Left renal pelvis (tissue), 4 donors: ENCODE data around the gene PSMC3IP. TPM values are rescaled to one million over a fixed set of nuclear protein-coding genes. Genes with fewer than 3 reads are reported as not detected.

Experiments used
- DNase-seq, 4 donors: peaks; one replicate each; pipeline ENCODE4 v3.0.0-alpha.2; 2013; ENCODE audit warnings: low read depth in 4 of 4, low spot score in 3 of 4
- polyA plus RNA-seq, 4 donors: library from polyadenylated mRNA; unstranded; fragments of 120-200 nt; gene quantifications; one replicate each; pipeline ENCODE4 v1.2.1, GENCODE V29; 2013; ENCODE audit not compliant: insufficient read length in 4 of 4

PSMC3IP gene
- polyA plus RNA-seq, 4 donors = 14.3 to 21.8 (median 18.6) TPM

DNA sequence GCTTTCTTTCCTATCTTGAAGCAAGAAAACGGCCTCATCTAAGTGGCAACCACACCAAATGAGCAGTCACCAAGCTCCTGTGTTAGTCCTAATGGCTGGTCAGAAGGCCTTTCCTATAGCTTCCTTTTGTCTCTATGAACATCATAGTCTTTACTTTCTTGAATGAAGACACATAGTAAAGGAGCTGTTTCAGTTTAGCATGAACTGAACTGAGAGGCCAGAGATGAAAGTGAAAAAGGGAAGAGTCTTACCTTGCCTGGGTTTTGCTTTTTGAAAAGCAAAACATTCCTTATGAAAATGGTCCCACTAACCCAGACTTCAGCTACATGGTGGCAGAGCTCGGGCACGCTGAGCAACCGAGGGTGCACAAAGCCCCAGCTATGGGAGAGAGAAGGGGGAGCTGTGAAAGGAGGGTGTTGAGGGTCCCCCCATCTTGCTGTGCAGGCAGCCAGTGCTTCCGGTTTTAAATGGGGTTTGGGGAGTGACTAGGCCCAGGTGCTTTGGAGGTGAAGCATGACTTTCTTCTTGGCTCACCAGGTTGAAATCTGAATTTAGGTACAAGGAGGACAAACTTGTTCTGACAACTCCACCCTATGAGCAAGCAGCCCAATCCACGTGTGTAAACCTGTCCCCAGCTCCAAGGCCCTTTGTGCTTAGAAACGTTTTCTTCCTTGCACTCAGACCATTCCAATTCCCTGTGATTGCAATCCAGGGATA, 9.1 kb upstream of the PSMC3IP start:
- DNase-seq = no peak

DNA sequence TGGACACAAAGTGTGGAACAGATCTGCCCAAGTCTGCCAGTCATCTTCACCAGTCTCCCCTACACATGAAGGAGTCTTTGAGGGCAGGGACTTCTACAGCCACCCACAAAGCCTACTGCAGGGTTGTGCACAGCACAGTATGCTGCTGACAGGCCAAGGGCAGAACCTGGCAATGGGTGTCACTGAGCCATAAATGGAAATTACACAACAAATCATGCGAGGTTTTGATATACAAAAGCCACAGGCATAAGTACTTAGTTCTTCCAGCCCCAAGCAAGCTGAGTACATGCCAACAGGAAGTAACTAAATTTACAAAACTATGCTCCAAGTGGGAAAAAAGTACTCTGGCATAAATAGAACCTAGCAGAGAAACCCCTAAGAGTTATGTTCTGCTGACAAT, 7.8 kb upstream of the PSMC3IP start:
- DNase-seq = no peak

DNA sequence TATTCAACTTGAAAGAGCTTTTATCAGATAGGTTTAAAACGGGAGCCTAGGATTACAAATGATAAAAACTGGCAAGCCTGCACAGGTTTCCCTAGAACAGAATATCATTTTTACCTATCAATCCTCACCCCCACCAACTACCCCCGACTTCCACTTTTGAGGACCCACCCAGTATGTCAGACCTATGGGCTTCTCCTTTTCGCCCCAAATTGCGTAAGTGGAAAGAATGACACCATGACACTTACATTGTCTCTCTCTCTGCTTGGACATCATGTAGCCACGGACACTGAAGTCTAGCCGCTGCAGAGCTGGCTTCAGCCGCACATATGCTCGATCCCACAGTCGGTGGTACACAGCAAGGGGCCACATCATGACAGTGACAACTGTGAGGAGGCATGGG, 7.4 kb upstream of the PSMC3IP start:
- DNase-seq = no peak

DNA sequence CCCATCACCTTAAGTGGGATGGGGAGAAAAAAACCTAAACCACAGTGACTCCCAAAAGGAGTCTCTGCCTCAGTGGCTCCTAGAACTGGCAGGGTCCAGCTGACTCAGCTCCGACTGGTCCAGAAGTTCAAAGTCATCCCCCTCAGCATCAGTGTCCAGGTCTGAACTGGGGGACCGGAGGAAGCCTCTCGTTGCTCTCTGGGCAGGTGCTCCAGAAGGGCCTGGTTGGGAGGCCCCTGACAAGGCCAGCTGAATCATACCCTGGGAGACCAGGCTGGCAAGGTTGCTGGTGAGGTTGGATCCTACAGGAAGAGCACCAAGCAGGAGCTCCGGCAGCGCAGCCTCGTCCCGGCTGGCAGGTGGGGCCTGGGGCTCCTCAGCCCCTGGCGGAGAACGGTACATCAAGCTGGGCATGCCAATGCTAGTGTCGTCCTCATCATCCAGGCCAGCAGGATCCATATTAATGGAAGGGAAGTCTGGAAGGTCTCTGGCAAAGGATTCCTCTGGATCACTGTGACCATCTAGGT, 4.3 kb upstream of the PSMC3IP start:
- DNase-seq = no peak

DNA sequence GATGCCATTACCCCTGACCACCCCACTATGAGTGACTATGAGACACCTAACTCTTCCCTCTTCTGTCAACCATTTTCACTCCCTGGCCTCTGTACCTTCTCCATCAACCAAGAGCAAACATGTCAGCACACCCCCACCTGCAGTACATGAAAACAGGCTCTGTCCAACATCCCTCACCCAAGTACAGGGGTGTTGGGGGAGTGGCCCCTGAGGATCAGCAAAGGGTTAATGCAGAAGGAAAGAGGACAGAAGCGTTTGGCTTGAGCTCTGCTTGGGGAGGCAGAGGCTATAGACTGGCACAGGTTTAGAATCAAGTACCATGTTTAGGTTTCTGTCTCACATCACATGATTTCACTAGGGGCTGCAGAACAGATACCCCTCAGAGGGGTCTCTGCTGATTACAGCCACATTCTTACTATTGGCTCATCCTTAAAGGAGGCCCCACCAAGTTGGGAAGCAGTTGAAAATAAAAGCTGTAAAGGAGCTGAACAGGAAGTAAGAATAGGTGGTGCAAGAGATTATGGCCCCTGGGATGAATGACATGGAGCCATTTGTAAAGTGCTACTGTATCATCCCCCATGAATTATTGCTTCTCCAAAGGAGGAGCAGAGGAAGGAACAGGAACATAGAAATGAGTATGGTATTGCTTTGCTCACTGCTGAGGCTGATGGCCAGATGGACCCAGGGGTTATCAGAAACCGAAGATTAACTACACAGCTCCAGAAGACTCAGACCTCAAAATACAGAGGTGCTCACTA, 2.4 kb upstream of the PSMC3IP start:
- no peak for DNase-seq

DNA sequence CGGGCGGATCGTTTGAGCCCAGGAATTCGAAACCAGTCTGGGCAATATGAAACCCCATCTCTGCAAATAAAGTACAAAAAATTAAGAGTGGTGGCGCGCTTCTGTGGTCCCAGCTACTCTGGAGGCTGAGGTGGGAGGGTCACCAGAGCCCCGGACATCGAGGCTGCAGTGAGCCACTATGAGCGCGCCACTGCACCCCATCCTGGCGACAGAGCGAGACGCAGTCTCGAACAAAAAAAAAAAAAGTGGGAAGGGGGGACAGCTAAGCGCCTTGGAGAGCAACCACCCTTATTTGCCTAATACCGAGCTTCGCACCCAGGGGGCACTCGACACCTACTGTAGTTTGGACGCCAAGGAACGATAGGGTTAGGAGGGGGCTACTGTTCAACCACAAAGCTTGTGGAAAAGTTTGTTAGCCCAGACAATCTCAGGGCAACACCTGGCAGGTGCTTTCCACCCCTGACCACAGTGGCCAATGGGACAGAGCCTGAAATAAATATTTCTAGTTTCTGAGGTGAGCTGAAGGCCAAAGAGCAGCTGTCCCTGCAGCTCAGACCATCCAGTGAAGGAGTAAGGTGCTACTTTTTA, 847 bp upstream of the PSMC3IP start:
- DNase-seq = peak in 2 of 4 donors; percentile 68 to 73

DNA sequence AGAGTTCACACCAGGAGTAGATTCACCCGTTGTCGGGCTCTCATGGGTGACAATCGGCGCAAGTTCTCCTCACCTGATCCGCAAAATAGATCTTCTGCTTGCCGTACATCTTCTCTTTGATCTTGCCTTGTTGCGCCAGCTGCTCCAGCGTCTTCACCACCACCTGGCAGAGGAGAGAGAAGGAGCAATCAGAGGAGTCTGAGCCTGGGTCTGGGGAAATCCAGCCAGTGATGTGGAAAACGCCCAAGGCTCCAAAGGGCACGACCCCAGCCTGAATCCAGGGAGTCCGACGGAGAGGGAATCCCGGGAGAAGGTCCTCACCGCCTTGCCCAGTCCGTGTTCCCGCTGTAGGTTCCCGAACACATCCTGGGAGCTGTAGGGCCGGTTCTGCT, 393 bp downstream of the PSMC3IP start:
- DNase-seq = no peak

DNA sequence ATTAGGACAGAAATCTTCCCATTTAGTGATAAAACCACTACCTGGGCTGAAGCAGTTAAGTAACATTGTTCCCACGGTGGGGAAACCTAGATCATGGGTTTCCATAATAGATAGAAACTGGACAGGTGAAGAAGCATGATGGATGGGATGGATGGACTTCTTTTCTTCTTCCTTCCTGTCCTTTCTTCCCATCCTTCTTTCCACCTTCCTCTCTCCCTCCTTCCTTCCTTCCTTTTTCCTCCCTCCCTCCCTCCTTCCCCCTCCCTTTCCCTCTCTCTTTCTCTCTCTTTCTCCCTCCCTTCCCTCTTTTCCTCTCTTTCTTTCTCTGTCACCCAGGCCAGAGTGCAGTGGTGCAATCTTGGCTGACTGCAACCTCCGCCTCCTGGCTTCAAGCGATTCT, 3.1 kb downstream of the PSMC3IP start:
- DNase-seq = no peak

DNA sequence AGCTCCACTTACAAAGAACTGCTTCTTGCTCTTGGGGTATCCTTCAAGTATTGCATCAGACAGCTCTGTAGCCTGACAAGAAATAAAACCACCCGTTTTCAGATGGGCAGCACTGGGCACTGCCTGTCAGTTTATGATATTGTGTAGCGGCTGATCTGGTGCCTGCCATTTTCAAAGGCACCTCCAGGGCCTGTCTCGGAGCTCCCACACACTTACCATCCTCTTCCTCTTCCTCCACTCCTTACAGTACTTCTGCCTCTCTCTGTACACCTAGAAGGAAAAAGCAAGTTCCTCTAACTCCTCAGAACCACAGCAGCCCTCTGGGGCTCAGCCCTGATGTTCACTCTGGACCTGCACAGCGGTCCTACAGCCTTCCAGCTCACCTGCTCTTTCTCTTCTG, 4.4 kb downstream of the PSMC3IP start:
- no peak for DNase-seq

DNA sequence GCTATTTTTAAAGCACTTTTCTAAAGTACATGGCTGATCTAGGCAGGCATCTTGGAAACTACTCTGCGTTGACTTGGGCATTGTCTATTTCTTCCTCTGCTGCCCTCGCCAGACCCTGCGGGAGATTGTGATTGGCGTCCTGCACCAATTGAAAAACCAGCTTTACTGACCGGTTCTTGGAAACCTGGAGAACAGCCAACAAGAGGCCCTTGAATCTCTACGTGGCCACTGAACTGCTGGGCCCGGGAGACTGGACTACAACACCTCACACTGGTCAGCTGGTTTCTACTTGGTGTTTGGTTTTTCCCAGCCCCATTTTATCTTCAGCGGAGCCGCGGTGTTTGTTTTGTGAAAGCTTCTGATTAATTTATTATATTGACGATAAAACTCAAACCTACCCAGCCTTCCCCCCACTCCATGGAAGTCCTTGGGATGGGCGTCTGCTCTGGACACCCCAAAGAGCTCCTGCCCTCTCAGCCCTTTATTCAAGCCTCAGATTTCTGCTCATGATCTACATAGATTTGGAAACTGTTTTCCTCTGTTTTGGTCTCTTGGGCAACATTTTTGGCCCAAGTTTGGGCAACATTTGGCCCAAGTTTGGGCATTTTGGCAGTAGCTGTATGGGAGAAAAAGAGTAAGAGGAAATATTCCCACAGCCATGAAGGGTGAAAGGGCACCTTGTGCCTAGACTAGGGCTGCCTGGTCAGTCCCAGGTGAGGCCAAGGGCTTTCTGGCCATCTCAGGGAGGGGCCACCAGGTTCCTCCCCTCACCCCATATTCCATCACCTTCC, 5.9 kb downstream of the PSMC3IP start:
- no peak for DNase-seq

DNA sequence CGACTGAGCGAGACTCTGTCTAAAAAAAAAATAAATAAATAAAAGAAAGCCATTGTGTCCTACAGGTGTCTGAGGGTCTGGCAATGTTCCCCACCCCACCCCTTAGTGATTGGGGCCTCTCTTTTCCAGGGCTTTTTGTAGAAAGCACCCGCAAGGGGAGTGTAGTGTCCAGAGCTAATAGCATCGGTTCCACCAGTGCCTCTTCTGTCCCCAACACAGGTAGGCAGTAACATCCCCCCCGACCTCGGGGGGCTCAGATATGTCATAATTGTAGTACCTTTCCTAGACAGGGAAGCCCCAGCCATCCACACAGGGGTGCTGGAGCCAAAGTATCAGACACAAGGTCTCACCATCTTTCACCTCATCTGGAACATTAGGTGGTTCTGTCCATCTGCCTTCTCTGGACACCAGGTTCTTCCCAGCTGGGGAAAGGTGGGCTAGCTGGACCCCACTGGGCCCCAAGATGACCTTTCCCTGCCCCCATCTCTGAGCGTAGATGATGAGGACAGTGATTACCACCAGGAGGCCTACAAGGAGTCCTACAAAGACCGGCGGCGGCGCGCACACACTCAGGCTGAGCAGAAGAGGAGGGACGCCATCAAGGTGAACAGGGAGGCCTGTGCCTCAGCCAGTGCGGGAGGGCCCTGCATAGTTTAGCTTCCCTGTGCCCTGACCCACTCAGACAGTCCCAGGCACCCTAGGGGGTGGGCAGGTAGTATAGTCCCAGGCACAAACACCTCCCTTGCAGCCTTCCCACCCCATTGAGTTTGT, 9.0 kb downstream of the PSMC3IP start:
- no peak for DNase-seq

DNA sequence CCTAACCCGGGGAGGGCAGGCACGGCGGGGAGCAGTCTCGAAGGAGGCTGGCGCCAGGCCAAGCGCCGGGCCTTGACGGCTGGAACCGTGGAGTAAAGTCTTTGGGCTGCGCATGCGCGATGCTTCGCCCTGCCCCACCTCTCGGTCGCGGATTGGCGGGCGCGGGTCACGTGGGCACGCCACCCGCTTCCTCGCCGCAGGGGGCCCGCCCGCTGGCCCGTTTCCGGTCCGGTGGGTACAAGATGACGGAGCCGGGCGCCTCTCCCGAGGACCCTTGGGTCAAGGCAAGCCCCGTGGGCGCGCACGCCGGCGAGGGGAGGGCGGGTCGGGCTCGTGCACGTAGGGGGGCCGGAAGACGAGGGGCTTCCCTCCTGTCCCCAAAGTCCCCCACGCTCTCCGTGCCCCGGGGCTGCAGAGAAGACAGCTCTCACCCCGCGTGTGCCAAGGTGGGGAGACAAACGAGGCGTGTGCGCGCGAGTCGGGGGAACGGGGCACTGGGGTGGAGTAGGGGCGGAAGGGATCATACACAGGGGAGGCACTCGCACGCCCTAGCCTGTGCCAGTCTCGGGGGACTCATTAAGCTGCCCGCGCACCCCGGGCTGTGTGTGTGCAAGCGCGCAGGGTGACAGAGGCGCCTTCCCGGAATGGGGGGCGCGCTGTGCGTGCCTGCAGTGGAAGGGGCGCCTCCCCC, 10.5 kb downstream of the PSMC3IP start, which contains the start of gene MLX:
Gene MLX (plus strand): TSS at position 218 of the 691 bp plus-strand sequence. CDS start 25 bp downstream, at position 243.
- peak in 3 of 4 donors; percentile 73 to 79 (median 76) for DNase-seq

DNA sequence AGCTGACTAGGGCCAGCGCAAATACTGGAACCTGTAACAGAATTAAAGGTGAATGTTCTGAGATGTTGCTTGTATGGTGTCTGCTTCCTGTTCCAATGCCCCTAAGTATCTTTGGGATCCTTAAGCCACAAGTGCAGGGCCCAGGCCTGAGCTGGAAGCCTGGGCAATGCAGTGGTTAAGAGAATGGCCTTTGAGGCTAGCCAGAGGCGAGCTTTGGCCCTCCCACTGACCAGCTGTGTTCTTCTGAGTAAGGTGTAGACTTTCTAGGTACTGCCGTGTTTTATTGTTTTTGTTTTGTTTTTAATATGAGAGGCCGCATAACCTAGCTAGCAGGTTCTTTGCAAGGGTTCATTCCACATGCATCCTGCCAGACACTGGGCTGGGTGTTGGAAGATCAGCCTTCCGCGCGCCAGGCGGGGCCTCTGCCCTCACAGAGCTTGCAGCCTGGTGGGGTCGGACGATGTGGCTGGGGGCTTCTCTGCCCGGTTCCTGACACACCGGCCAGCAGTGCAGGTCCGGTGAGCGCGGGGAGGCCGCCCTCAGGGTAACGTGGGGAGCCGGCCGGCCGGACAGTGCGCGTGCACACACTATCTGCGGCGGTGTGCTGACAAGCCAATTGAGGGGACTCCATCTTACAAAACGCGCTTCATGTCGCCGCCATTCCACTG, 11.2 kb downstream of the PSMC3IP start:
- no peak for DNase-seq

DNA sequence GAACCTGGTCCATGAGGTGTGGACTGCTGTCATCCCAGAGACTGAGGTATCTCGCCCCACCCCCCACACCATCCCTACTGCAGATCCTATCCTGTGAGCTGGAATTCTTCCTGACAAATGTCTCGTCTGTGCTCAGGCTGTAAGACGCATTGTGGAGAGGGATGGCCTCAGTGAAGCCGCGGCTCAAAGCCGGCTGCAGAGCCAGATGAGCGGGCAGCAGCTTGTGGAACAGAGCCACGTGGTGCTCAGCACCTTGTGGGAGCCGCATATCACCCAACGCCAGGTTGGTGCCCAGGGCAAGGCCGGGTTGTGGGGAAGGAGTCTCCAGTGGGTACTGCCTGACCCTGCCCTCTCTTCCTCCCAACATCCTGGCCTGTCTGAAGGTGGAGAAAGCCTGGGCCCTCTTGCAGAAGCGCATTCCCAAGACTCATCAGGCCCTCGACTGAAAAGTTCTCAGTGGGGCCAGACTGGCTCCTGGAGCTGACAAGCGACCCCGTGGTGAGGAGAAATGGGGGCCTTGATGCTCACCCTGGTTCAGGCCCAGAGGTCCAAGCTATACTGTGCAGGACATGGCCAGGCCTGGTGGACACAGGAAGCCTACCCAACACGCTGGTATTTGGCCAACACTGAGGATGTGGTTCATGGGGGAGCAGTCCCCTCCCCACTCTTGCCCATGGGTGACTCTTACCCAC, 11.9 kb downstream of the PSMC3IP start:
- DNase-seq = no peak

DNA sequence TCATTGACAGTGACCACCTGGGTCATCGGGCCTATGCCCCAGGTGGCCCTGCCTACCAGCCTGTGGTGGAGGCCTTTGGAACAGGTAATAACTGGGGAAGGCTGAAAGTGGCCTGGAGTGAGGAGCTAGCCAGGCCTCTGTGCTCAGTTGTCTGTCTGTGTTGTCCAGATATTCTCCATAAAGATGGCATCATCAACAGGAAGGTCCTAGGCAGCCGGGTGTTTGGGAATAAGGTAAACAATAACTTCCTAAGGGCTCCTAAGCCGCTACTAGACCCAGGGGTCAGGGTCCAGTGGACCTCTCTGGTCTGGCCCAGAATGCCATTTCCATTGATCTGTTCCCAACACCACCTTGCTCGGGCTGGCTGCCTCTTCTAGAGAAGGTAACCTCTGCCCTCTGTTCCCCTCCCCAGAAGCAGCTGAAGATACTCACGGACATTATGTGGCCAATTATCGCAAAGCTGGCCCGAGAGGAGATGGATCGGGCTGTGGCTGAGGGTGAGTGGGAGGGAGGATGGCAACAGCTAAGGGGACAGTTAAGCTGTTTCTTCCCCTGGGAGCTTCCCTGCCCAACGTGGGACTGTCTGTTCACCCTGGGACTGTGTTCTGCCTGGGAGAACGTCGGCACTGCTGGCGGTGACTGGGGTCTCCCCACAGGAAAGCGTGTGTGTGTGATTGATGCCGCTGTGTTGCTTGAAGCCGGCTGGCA, 12.6 kb downstream of the PSMC3IP start:
- no peak for DNase-seq

DNA sequence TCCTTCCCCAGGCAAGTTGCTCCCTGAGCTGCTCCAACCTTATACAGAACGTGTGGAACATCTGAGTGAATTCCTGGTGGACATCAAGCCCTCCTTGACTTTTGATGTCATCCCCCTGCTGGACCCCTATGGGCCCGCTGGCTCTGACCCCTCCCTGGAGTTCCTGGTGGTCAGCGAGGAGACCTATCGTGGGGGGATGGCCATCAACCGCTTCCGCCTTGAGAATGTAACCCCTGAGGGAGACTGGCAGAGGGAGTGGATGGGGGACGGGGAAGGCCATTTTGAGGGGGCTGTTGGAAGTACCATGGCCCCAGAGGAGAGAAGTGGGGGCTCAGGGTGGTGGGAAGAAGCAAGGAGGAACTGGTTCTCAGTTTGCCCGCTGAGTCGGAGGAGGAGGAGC, 13.6 kb downstream of the PSMC3IP start:
- no peak for DNase-seq

DNA sequence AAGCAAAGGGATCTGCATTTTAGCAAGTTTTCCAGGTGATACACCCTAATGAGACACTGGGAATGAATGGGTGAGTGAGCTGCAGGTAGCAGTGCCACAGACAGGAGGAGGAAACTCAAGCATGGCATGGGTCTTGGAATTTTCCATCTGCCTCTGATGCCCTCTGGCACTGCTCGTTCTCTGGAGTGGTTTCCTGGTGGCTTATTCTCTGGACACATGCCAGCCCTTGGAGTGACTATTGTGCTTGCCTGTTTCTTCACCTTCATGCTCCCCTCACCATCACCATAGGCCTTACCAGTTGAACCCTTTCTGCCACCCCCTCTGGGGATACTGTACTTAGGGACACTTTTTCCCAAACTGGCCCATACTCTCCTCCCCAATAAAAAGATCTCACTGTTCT, 14.0 kb downstream of the PSMC3IP start:
- DNase-seq = no peak

DNA sequence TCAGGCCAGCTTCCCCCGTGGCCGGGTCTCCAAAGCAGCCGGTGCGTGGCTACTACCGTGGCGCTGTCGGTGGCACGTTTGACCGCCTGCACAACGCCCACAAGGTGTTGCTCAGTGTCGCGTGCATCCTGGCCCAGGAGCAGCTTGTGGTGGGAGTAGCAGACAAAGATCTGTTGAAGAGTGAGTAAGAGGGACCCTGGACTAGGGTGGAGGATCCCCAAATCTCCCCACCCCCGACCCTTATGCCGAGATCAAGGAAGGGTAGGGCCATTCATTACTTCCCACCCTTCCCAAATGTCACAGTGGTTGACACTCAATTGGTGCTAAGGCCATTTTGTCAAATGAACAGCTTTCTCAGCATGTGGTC, 14.4 kb downstream of the PSMC3IP start:
- no peak for DNase-seq
